ENCODE results near the gene SLC23A2.

The SLC23A2 gene

GRCh38 chr20:4846821-4847220, 154.5 kb downstream of the SLC23A2 start:
- DNase-seq: peak in 1 of 2 donors; percentile 7

DNA sequence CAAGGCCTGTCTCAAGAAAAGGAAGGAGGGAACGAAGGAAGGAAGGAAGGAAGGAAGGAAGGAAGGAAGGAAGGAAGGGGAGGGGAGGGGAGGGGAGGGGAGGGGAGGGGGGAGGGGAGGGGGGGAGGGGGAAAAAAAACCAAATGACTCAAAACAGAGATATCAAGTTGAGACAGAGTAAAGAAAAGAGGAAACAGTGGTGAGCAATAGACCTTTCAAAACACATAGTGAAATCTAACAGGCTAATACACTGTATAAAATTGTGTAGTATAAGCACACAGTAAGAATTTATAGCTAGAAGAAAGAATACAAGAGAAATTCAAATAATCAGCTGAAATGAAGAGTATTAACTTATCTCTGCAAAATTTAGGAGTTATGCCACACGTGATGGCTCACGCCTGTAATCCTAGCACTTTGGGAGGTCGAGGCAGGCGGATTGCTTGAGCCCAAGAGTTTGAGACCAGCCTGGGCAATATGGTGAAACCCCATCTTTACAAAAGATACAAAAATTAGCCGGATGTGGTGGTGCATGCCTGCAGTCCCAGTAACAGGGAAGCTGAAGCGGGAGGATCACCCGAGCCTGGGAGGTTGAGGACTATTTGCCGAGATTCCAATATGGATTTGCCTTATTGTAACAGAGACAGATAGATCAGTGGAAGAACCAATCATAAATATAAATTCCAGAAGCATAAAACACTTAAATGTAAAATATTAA, 156.4 kb downstream of the SLC23A2 start:
- Histone ChIP-seq H3K27me3 (no peaks in the 10 kb centered on the region), H3K27ac (no peak overlapping the region), H3K4me1 (no peaks in the 10 kb centered on the region), H3K36me3 (no peaks in the 10 kb centered on the region), H3K4me3 (no peak overlapping the region), H3K9me3 (no peaks in the 10 kb centered on the region)
- TF ChIP-seq, protein P1, sequence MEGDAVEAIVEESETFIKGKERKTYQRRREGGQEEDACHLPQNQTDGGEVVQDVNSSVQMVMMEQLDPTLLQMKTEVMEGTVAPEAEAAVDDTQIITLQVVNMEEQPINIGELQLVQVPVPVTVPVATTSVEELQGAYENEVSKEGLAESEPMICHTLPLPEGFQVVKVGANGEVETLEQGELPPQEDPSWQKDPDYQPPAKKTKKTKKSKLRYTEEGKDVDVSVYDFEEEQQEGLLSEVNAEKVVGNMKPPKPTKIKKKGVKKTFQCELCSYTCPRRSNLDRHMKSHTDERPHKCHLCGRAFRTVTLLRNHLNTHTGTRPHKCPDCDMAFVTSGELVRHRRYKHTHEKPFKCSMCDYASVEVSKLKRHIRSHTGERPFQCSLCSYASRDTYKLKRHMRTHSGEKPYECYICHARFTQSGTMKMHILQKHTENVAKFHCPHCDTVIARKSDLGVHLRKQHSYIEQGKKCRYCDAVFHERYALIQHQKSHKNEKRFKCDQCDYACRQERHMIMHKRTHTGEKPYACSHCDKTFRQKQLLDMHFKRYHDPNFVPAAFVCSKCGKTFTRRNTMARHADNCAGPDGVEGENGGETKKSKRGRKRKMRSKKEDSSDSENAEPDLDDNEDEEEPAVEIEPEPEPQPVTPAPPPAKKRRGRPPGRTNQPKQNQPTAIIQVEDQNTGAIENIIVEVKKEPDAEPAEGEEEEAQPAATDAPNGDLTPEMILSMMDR (IDR thresholded peaks at IDR 0.05): no peak
- intact Hi-C loops (cut with DNase I; ENCODE audit: low total_unique reads): no loop called here
- DNase-seq: peak in 1 of 2 donors; percentile 6

More at GRCh38 chr20:4846821-4847220, 154.5 kb downstream of the SLC23A2 start:
- H3K36me3 ChIP-seq: no peaks in the 10 kb centered on the region
- TF ChIP-seq, protein P1 (IDR thresholded peaks at IDR 0.05): no peak
- H3K27me3 ChIP-seq: no peaks in the 10 kb centered on the region
- intact Hi-C loops (cut with DNase I; ENCODE audit: low total_unique reads): no loop called here
- H3K9me3 ChIP-seq: no peaks in the 10 kb centered on the region
- no peaks in the 10 kb centered on the region for H3K4me1 ChIP-seq
- H3K27ac ChIP-seq: no peak overlapping the region
- no peak overlapping the region for H3K4me3 ChIP-seq

DNA sequence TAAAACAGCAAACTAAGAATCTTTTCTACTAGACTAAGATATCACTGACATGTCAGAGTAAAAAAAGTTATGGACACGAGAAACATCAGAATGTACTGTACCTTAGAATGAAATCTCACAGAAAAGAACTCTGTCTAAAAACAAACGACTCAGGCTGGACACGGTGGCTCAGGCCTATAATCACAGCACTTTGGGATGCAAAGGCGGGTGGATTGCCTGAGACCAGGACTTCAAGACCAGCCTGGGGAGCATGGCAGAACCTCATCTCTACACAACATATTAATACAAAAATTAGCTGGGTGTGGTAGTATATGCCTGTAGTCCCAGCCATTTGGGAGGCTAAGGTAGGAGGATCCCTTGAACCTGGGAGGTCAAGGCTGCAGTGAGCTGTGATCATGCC, 157.0 kb downstream of the SLC23A2 start:
- DNase-seq: peak in 1 of 2 donors; percentile 11
- Histone ChIP-seq H3K4me1 (no peaks in the 10 kb centered on the region), H3K4me3 (no peak overlapping the region), H3K27me3 (no peaks in the 10 kb centered on the region), H3K9me3 (no peaks in the 10 kb centered on the region), H3K36me3 (no peaks in the 10 kb centered on the region), H3K27ac (no peak overlapping the region)
- intact Hi-C loops (cut with DNase I; ENCODE audit: low total_unique reads): no loop called here
- TF ChIP-seq, protein P1 (IDR thresholded peaks at IDR 0.05): no peak

DNA sequence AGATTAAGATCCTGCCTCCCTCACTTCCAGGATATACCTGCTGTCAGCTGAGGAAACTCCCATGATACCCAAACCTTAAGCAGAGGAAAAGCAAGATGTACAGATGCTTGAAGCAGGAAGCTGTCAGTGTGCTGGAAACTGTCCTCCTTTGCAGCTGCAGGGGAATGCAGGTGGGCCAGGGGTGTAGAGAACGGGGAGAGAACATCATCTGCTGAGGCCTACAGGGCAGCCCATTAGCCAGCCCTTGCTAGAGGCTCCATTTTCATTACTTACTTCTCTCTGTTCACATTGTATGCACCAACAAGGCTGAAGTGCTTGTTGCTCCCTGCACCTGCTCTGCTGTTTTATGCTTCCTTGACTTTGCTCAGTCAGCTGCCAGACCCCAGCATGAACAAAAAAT, 160.5 kb downstream of the SLC23A2 start:
- DNase-seq: no peak
- no peaks in the 10 kb centered on the region for H3K36me3 ChIP-seq

GRCh38 chr20:4838526-4838925, 162.8 kb downstream of the SLC23A2 start:
- intact Hi-C loops (cut with DNase I; ENCODE audit: low total_unique reads): no loop called here
- TF ChIP-seq, protein P1 (IDR thresholded peaks at IDR 0.05): no peak
- H3K27me3 ChIP-seq: no peaks in the 10 kb centered on the region
- peaks cover 0 to 15% (median 9%) of the 10 kb centered on the region in 4 donors for H3K4me1 ChIP-seq
- no peaks in the 10 kb centered on the region for H3K9me3 ChIP-seq
- H3K36me3 ChIP-seq: no peaks in the 10 kb centered on the region
- peak in 1 of 2 donors; percentile 56 for DNase-seq
- H3K27ac ChIP-seq: no peak overlapping the region
- H3K4me3 ChIP-seq: no peak overlapping the region

More for the DNA sequence above, 160.5 kb downstream of the SLC23A2 start:
- Histone ChIP-seq H3K4me1 (peaks cover 0 to 6% (median 4%) of the 10 kb centered on the region in 4 donors), H3K9me3 (no peaks in the 10 kb centered on the region), H3K27me3 (no peaks in the 10 kb centered on the region), H3K27ac (no peak overlapping the region), H3K4me3 (no peak overlapping the region)
- intact Hi-C loops (cut with DNase I; ENCODE audit: low total_unique reads): no loop called here
- TF ChIP-seq, protein P1 (IDR thresholded peaks at IDR 0.05): no peak

Measured in tibial artery (tissue), 4 donors.